Upper lobe of right lung (tissue), 1 donor: ENCODE measurements around the gene ERC1. TPM values are rescaled to one million over a fixed set of nuclear protein-coding genes. Genes with fewer than 3 reads are reported as not detected.

ENCODE experiments used
- ATAC-seq: fragments of 200-7000 bp; cut with Tn5 transposase; one replicate; pipeline ENCODE4 v1.9.1; 2020; ENCODE audit warnings: mild to moderate bottlenecking, moderate library complexity
- DNase-seq: peaks from one replicate; pipeline ENCODE4 v3.0.0-alpha.2; 2020
- H3K27ac ChIP-seq: fragments of 200-600 bp; one replicate; pipeline ENCODE4 v1.8.0; 2022
- H3K27me3 ChIP-seq: fragments of 200-600 bp; one replicate; pipeline ENCODE4 v1.8.0; 2022; ENCODE audit warnings: mild to moderate bottlenecking
- H3K36me3 ChIP-seq: fragments of 200-600 bp; one replicate; pipeline ENCODE4 v1.8.0; 2022
- H3K4me1 ChIP-seq: fragments of 200-600 bp; one replicate; pipeline ENCODE4 v1.8.0; 2022
- H3K4me3 ChIP-seq: fragments of 200-600 bp; one replicate; pipeline ENCODE4 v1.8.0; 2022; ENCODE audit warnings: mild to moderate bottlenecking
- H3K9me3 ChIP-seq: fragments of 200-600 bp; one replicate; pipeline ENCODE4 v1.8.0; 2022
- intact Hi-C: fragments of 100-400 bp; cut with DNase I; formaldehyde crosslinking; loops from one replicate; pipeline ENCODE4 v1.11.0; 2022
- total RNA-seq: library from RNA; stranded (reverse); fragmentation: NEBNext Ultra II Directional; extraction: Animal tissue kit (Norgen Biotek cat#: 25700); gene quantifications from one replicate; pipeline ENCODE4 v1.2.1, GENCODE V29; 2021
- TF ChIP-seq, protein P1 (sequence below): fragments of 200-600 bp; IDR thresholded peaks from one replicate; pipeline ENCODE4 v1.8.0; 2022; ENCODE audit warnings: antibody characterized with exemption
- donor health status: DM: no; HTN: yes; CAD: no; lungs with severe emphysema.

ERC1 gene
- total RNA-seq, 1 donor from 2014 or later = 54.3 TPM

DNA sequence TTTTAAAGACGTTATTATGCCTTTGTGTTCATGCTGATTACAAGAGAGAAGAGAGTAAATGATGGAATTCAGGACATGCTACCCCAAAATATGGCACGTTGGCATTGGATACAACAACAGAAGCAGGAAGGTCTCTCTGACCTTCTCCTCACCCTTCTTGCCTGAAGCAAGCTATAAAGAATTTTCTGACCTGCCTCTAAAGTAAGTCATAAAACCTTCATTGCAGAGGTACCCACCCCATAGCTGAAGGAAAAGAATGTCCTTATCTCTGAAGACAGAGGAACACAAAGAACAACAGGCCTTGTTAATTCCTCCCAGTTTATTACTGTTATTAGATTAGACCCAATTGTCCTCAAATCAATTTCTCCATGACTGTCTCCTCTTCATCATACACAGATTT, 427.1 kb downstream of the ERC1 start:
- no peak overlapping the region for H3K27ac ChIP-seq
- H3K9me3 ChIP-seq = peaks cover 6% of the 10 kb centered on the region
- intact Hi-C loops = no loop called here
- no peak overlapping the region for H3K4me3 ChIP-seq
- DNase-seq (no peak), ATAC-seq (no peak)
- H3K4me1 ChIP-seq = no peaks in the 10 kb centered on the region
- H3K36me3 ChIP-seq = no peaks in the 10 kb centered on the region
- no peaks in the 10 kb centered on the region for H3K27me3 ChIP-seq
- TF ChIP-seq, protein P1, sequence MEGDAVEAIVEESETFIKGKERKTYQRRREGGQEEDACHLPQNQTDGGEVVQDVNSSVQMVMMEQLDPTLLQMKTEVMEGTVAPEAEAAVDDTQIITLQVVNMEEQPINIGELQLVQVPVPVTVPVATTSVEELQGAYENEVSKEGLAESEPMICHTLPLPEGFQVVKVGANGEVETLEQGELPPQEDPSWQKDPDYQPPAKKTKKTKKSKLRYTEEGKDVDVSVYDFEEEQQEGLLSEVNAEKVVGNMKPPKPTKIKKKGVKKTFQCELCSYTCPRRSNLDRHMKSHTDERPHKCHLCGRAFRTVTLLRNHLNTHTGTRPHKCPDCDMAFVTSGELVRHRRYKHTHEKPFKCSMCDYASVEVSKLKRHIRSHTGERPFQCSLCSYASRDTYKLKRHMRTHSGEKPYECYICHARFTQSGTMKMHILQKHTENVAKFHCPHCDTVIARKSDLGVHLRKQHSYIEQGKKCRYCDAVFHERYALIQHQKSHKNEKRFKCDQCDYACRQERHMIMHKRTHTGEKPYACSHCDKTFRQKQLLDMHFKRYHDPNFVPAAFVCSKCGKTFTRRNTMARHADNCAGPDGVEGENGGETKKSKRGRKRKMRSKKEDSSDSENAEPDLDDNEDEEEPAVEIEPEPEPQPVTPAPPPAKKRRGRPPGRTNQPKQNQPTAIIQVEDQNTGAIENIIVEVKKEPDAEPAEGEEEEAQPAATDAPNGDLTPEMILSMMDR = no peak

DNA sequence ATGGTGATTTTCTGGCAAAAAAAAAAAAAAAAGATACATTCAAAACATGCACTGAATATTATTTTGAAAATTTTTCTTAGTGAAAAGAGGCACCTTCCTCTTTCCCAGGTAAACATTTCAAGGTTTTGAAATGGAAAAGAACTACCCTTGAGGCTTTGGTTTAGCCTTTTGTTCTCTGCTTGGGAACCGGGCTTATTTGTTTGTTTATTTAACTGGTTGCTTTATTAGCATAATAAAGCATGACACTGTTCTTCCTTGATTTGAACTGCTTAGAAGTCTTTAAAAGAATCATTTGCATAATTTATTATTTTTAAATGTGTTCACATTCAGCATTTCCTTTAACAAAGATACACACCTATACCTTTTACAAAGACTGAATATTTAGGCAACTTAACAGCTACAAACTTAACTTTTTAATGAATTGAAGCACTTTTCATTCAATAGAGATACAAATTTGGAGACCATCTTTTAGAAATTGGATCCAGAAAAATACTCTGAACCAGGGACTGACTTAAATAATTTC, 428.9 kb downstream of the ERC1 start:
- H3K9me3 ChIP-seq = peaks cover 6% of the 10 kb centered on the region
- no peak overlapping the region for H3K27ac ChIP-seq
- intact Hi-C loops = no loop called here
- TF ChIP-seq, protein P1 = no peak
- no peak for DNase-seq
- no peaks in the 10 kb centered on the region for H3K36me3 ChIP-seq
- H3K4me1 ChIP-seq = no peaks in the 10 kb centered on the region
- H3K27me3 ChIP-seq = no peaks in the 10 kb centered on the region
- no peak for ATAC-seq
- H3K4me3 ChIP-seq = no peak overlapping the region

DNA sequence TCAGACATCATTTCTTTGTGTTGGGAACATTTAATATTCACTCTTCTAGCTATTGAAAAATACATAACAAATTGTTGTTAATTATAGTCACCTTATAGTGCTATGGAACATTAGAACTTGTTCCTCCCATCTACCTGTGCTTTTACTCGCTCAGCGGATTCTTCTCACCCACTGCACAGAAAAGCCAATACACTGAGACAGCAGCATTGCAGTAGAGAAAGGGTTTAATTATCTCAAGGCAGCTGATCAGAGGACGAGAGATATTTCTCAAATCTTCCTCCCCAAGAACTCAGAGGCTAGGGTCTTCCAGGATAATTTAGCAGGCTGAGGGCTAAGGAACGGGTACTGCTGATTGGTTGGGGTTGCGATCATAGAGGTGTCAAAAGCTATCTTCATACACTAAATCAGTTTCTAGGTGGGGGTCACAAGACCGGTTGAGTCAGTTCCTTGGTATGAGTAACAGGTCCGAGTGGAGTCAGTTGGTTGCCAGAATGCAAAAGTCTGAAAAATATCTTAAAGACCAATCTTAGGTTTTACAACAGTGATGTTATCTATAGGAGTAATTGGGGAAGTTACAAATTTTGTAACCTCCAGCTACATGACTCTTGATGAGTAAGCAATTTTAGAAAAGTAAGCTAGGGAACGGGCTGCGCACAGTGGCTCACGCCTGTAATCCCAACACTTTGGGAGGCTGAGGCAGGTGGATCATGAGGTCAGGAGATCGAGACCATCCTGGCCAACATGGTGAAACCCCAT, 430.2 kb downstream of the ERC1 start:
- peaks cover 6% of the 10 kb centered on the region for H3K9me3 ChIP-seq
- ATAC-seq = no peak
- no peaks in the 10 kb centered on the region for H3K36me3 ChIP-seq
- no peak overlapping the region for H3K4me3 ChIP-seq
- no peaks in the 10 kb centered on the region for H3K4me1 ChIP-seq
- H3K27me3 ChIP-seq = no peaks in the 10 kb centered on the region
- H3K27ac ChIP-seq = no peak overlapping the region
- TF ChIP-seq, protein P1 = no peak
- no peak for DNase-seq
- intact Hi-C loops = no loop called here

DNA sequence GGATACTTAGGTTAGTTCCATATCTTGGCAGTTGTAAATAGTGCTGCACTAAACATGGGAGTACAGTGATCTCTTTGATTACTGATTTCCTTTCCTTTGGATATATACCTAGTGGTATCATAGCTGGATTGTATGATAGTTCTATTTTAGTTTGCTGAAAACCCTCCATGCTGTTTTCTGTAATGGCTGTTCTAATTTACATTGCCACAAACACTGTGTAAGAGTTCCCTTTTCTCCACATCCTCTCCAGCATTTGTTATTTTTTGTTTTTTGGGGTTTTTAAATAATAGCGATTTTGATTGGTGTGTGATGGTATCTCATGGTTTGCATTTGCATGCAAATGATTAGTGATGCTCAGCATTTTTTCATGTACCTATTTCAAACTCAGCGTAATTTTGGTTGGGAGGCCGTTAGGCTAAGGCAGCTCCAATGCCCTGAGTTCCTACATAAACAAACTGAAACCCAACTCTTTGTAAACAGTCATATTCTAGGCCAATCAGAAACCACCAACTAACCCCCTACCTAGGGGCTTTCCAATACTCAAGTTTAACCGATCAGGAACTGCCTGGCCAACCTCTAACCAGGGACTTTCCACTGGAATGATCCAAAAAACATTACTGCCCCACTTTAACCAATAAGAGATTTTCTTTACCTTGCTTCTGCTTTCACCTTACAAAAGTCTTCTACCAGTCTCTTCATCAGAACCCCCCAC, 431.7 kb downstream of the ERC1 start:
- Histone ChIP-seq H3K4me3 (no peak overlapping the region), H3K27ac (no peak overlapping the region), H3K4me1 (no peaks in the 10 kb centered on the region), H3K36me3 (no peaks in the 10 kb centered on the region), H3K27me3 (no peaks in the 10 kb centered on the region), H3K9me3 (peaks cover 6% of the 10 kb centered on the region)
- DNase-seq (no peak), ATAC-seq (no peak)
- intact Hi-C loops = no loop called here
- TF ChIP-seq, protein P1 = no peak

DNA sequence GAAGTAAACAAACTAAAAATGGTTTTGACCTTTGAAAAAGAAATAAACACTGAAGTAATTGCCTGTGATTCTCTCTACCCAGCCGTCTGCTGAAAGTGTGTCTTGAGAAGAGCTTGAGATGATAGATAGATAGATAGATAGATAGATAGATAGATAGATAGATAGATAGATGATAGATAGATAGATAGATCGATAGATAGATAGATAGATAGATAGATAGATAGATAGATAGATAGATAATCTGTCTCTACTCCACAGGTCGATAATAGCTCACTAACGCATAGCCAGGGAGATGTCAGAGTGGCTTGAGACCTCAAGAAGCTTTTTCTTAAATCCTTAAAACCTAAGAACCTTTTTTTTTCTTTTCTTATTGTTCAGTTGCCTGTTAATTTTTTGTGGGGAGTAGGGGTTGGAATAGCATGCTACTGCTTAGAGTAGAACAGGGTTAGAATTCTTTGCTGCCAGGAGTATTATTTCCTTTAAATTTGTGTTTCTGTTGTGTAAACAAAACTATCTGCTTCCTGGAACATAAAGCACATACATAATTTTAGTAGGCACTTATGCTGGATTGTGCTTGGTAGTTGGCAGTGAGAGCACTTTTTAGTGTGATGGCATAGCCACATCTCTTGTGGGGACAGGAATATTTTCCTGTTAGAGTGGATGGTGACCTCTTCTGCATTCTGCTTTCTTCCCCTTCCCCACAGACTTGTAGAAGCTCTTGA, 433.8 kb downstream of the ERC1 start:
- DNase-seq = no peak
- Histone ChIP-seq H3K9me3 (peaks cover 6% of the 10 kb centered on the region), H3K36me3 (no peaks in the 10 kb centered on the region), H3K4me1 (no peaks in the 10 kb centered on the region), H3K4me3 (no peak overlapping the region), H3K27ac (no peak overlapping the region), H3K27me3 (no peaks in the 10 kb centered on the region)
- intact Hi-C loops = no loop called here
- no peak for ATAC-seq
- TF ChIP-seq, protein P1 = no peak
